ENCODE results near the gene PSTPIP2.
"Not testable (repeated sequence)": the region's sequence is repeated elsewhere in the genome, so short reads cannot be mapped to it uniquely, and the experiment has no call there.

PSTPIP2 gene

DNA sequence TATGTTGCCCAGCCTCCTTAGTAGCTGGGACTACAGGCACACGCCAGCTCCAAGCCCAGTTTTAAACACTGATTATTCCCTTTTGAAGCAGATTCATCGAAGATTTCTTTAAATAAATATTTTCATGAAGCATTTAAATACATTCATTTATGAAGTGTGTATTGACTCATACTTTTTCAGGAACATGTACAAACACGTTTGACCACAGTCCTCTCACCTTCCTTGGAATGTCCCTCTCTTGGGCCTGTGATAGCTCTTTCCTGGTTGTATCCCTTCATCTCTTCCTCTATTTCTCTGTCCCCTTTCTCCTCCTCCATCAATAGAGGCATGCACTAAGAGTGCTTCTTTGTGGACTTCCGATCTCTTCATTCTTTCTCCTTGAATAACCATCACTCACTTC is 2.5 kb downstream of the PSTPIP2 start:
- no peak for DNase-seq

DNA sequence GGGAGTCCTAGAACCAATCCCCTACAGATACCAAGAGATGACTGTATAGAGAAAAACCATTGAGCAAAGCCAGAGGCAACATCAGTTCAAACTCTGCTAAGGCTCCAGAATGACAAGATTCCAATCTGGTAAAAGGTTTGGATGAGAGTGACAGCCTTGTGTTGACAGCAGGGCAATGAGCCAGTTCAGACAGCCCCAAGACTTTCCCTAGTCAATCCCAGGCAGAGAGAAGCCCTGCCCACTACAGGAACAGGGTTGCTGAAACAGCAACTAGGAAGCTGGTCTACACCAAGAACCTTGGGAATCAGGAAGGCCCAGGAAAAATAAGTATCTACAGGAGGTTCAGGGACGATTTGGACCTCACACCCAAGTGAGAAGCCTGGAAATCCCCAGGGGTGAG is 3.3 kb downstream of the PSTPIP2 start:
- no peak for DNase-seq

DNA sequence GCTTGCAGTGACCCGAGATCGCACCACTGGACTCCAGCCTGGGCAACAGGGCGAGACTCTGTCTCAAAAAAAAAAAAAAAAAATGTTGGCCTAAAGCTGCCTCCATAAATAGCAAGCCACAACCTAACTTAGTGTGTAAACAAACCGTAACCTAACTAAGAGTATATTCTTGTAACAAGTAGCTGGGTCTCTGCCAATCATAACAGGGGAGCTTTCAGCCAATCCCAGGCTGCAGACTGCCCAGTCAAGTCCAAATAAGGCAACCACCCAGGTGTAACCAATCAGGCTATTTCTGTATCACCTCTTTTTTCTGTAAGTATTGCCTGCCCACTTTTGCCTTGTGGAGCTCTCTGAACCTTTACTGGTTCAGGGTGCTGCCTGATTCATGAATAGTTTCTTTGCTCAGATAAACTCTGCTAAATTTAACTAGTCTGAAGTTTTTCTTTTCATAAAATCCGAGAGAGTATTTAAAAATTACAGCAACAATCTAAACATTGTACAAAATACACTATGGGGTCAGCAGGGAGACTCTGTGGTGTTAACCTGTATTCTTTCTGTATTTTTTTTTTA is 4.5 kb downstream of the PSTPIP2 start:
- DNase-seq = no peak

DNA sequence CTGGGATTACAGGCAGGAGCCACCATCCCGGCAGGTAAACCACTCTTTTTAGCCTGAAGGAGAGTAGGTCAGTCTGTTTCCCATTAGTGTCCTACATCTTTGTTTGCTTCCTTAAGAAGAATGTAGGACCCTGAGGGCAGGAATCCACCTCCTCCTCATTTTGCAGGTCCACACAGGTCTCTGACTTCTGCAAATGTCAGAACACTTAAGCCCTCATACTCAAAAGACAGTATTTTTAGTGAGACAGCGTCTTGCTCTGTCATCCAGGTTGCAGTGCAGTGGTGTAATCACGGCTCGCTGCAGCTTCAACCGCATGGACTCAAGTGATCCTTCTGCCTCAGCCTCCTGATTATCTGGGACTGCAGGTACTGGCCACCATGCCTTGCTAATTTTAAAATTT is 9.3 kb downstream of the PSTPIP2 start:
- DNase-seq = no peak

DNA sequence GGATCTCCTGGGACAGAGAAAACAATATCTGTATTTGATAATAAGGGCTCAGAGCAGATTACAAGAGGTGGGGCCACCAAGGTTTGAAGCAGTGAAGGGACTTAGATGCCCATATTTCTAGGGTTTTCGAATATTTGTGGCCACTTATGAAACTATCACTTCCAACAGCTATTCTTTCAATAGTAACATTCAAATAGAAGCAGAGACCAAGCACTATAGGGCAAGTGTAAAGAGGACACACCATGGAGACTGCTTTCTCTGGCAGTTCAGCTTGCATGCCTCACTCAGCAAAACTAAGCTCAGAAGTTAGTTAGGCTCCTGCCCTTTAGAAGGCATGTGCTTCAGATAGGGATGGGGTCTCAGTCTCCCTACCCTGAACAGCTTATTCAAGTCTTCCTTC is 10.3 kb downstream of the PSTPIP2 start:
- DNase-seq = no peak

DNA sequence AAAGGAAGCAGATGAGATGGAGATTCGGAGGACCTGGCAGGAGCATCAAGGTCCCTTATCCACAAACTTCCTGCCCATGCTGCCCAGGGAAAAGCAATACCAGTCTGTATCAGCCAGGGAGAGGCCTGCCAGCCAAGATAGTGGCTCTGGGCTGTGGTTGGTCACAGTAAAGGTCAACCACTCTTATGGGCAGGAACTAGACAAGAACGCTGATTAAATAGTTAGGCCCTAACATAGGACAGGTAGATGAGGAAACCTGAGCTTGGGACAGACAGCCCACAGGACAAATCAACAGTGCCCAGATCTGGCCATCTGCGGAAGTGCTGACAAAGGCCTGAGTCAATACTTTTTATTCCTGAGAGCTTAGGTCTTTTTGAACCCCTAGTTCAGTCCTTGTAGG is 10.7 kb downstream of the PSTPIP2 start:
- no peak for DNase-seq

DNA sequence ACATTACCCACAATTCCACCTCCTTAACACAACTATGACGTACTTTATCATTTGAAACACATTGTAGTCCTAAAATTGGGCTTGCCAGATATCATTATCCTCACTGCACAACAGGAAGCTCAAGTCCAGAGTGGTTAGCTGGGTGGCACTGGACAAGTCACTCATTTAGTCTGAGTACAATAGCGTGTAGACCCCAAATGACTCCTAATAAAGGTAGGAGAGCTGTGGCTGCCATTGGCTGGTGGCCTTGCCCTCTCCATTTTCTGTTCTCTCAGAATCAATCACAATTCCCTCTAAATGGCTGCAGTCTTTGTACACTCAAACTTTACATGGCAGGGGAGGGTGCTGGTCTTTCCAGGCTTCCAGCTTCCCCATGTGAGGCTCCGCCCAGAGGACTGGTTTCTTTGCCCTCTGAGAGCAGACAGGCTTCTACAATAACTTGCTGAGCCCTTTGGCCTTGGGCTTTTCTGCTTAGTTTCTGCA is 11.7 kb downstream of the PSTPIP2 start:
- no peak for DNase-seq

DNA sequence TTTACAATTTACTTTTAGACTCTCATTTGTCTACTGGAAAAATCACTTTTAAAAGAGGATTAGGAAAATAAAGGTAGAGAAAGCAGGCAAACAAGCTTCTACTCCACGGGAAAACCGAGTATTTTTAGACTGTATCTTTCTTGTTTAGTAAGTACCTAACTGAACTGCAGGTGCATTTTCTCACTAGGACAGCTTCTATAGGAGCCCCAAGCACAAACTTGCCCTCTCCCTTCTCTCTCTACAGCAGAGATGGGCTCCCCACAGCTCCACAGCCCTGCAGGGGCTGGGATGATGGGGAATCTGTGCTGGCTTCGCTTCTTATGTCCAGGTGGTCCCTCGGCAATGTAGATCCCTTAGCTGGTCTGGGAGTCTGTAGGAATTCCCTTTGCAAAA is 16.2 kb downstream of the PSTPIP2 start:
- DNase-seq = no peak

DNA sequence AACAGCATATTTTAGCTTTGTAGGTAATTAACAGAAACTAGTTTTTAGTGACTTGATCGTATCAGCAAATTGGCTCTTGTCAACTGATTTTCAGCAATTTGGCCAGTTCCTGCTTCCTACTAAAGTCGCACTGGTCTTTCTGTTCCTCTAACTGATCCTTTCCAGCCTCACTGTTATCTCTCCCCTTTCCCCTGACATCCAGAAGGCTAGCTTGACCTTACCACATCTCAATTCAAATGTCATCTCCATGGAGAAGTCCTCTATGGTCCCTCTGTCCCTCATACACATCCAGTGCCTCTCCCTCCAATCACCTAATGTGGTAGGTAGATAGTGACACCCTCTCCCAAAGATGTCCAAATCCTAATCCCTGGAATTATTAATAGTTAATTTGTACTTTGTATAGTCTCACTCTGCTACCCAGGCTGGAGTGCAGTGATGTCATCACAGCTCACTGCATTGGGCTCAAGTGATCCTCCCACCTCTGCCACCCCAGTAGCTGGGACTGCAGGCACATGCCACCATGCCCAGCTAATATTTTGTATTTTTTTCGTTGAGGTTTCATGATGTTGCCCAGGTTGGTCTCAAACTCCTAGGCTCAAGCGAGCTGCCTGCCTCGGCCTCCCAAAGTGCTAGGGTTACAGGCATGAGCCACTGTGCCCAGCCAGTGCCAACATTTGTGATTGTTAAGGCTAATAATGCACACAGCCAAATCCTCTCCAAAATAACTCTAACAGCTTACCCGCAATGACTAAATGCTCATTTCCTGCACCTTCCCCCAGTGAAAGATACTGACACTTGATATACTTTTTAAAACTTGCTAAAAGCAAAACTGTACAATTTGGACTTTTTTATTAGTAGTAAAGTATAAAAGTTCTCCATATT is 16.9 kb downstream of the PSTPIP2 start:
- peak in 1 of 2 donors; percentile 29 for DNase-seq

DNA sequence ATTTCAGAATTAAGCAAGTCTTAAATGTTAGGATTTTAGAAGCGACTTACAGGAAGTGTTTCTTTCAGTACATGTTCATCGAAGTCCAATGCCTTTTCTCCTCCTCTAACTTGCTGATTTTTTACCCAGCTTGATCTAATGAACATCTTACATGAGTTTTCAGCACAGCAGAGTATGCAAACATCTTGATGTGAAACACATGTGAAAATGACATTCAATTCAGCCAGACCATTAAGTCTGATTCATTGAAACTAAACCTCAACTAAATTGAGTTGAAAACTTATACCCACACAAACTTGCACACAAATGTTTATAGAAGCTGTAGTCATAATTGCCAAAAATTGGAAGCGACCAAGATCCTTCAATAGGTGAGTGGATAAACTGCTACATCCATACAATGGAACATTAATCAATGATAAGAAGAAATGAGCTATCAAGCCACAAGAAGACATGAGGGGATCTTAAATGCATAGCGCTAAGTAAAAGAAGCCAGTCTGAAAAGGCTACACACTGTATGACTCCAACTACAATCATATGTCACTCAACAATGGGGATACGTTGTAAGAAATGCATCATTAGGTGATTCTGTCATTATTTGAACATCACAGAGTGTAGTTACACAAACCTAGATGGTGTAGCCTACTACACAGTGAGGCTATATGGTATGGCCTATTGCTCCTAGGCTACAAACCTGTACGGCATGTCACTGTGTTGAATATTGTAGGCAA is 18.5 kb downstream of the PSTPIP2 start:
- no peak for DNase-seq

DNA sequence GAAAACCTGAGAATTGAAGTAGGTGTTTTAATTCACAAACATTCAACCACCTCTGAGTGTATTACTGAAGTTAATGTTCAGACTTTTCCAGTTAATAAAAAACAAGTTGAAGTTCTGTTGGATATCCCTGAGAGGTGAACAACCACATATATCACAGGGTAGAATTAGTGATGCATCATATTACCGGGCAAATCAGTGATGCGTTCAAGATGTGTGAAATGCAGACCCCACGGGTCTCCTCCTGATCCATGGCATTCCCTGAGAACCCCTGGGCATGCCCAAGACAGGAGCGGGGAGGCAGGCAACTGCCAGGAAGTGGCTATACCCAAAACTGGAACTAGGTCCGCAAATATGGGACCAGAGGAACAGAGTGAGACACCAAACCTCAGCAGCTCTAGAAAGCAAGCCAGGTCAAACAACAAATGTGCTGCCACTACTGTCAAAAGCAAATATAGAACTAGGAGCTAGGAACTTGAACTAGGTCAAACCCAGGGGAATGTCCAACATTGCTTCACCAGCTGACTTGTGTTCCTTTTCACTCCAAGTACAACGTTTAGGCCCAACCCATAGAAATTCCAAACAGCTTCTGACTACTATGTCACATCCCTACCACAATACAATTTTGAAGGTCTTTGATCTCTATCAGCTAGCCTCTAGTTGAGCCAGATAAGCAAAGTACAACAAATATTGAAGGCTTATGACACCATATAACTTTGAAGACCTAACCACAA is 20.2 kb downstream of the PSTPIP2 start:
- peak in 1 of 2 donors; percentile 2 for DNase-seq

DNA sequence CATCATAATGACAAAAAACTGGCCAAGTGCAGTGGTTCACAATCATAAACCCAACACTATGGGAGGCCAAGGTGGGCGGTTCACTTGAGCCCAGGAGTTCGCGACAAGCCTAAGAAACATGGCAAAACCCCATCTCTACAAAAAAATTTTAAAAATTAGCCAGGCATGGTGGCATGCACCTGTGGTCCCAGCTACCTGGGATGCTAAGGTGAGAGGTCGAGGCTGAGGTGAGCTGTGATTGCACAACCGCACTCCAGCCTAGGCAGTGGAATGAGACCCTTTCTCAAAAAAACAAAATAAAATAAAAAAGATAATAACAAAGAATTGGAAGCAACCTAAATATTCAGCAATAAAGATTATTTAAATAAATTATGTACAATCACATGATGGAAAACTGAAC is 21.8 kb downstream of the PSTPIP2 start:
- no peak for DNase-seq

DNA sequence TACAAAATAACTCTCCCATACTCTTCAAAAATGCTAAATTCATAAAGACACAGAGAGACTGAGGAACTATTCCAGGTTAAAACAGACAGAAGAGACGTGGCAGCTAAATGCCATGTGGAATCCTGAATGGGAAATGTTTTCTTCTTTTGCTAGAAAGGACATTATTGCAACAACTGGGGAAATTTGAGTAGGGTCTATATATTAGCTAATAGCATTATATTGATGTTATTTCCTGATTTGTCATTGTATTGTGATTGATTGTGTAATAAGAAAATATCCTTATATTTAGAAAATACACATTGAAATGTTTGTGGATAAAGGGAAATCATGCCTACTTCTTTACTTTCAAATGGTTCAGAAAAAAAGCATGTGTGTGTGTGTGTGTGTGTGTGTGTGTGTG is 23.4 kb downstream of the PSTPIP2 start:
- DNase-seq = no peak

DNA sequence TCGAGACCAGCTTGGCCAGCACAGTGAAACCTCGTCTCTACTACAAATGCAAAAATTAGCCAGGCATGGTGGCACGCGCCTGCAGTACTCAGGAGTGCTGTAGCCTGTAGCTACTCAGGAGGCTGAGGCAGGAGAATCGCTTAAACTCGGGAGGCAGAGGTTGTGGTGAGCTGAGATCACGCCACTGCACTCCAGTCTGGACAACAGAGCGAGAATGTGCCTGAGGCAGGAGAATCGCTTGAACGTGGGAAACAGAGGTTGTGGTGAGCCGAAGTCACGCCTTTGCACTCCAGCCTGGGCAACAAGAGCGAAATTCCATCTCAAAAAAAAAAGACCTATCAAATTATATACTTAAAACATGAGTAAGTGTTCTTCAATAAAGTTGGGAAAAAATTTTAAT is 24.7 kb downstream of the PSTPIP2 start:
- DNase-seq = not testable (repeated sequence)

DNA sequence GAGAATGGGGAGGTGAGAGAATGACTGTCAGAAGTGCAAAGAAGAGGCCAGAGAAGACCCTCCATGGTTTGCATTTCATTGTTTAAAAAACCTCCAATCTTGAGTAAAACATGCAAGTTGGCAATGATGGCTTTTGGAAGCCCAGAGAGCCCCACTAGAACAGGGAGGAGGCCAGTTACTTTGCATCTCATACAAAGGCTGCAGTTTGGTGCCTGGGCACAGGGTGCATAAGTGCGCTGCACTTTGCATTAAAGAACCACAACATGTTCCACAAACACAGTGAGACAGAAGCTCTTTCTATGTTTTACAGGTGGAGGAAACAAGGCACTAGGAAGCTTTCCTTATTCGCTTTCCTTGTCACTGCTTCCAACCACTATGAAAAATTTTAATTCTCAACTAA is 25.4 kb downstream of the PSTPIP2 start:
- no peak for DNase-seq

DNA sequence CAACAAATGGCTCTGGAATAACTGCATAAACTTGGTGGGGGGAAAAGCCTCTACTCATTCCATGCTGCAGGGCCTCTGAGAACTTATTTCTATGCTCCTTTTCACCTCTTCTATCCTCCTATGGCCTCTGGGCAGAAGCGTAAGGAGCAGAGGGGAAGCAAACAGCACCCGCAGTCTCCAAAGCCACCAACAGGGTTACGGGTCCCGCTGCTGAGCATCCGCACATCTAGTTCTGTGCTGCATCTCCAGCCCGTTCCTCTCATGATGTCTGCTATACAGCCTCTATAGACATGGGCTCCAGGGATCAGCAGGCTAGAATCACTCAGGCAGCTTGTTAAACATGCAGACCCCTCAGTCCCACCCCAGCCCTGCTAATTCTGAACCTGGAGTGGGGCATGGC is 25.9 kb downstream of the PSTPIP2 start:
- no peak for DNase-seq

DNA sequence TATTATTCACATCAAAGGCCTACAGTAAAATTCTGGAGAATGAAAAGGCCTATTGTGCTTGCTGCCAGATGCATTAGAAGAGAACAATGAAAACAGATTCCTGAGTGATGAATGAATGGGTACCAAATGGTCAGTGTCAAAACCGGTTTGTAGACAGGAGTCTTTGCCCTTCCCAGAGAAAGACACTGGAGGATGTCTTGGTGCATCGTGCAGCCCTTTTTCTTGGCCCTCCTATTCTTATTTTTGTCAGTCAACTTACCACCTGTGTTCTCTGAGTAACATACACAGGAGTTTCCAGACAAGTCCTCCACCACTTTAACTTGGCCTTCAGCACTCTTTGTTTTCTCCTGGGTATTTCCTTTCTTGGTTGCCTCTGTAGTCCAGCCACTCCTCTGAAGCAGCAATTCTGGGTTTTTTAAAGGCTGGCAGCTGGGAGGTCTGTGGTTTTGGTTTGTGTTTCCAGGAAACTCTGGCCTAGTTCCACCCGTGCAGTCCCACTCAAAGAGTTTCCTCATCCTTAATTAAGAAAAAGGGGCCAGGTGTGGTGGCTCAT is 29.4 kb downstream of the PSTPIP2 start:
- peak in 1 of 2 donors; percentile 16 for DNase-seq

DNA sequence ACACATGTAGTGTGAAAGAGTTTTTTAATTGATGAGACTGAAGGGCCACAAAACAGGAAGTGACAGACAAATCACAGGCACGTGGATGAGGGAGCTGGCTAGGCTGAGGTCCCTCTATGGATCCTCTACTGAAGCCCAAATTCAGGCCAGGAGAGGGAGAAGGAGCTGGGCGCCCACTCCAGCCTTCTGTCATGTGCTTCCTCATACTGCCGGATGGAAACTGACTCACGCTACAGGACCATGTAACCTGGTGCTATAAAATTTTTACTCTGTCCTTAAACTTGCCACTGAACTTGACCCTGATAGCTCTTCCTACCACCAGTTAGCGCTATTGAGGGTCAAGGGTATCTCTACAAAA is 31.3 kb downstream of the PSTPIP2 start:
- peak in 1 of 2 donors; percentile 9 for DNase-seq

DNA sequence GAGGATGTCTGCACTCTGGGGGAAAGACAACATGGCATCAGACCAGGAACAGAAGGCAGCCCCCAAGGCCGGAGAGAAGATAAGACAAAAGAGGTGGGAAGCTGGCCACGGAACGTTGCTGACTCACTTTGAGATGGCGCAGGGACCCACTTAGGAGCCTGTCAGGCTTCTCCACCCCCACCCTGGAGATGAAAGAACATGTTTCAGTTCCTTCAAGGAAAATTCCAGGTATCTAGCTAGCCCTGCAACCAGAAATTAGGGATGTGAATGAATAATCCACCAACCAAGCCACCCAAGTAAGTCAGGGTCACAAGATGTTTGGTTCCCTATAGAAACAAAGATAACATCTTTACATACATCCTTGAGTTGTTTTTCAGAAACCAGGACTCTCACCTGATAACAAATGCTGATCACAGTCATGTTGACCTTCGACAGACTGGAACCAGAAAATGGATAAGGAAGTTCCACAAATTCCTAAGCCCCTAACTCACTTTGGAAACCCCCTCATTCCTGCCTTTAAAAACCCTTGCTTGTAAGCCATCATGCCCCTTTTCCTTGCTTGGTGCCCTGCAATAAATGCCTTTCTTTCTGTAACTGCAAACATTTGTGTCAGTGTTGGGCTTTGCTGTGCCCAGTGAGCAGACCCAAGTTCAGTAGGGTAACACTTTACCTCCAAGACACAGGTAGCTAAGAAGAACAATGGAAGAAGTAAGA is 31.9 kb downstream of the PSTPIP2 start:
- DNase-seq = no peak

DNA sequence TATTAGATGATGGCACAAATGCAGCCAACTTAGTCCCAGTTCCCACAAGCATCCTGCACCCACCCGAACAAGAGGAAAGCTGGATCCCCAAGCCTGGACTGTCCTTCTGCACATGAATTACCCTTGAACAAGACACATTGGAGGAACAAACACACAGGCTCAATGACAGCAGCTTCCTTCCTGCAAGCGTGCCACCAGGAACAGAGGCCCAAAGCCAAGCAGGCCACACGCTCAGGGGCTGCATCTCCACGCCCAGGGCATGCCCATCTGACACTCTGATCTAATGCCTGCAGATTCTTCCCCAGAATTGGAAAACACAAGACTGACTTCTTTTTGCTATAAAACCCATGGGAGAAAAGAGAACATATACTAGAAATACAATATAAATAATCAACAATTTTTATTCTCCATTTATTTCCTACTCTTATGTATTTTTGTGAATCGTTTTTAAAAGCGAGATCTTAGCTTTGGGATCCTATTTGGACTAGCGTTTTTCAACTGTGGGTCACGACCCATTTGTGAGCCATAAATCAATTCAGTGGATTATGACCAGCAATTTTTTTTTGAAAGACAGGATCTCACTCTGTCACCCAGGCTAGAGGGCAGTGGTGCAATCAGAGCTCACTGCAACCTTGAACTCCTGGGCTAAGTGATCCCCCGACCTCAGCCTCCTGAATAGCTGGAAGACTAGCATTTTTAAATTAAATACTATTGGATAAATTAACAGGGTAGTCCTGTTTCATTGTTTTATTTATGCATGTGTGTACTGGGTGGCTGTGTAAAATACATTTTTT is 34.4 kb downstream of the PSTPIP2 start:
- DNase-seq = no peak

Data from CD4-positive, alpha-beta T cell treated with Interleukin-1 beta for 1 hour (primary cell).